Activated B cell treated with CpG ODN at 0.5 μM for 24 hours (primary cell): ENCODE results near the gene KCNJ8. TPM values are rescaled to one million over a fixed set of nuclear protein-coding genes. Genes with fewer than 3 reads are reported as not detected.

Experiments
- ATAC-seq: fragments of 200-7000 bp; cut with Tn5 transposase; one replicate; pipeline ENCODE4 v1.10.0; 2021; ENCODE audit warnings: low read depth, mild to moderate bottlenecking, moderate library complexity
- CTCF ChIA-PET: fragments of 350-600 bp; sonication (Branson Sonifier 250); formaldehyde crosslinking; loops from one replicate; lab custom pipeline; 2021; ENCODE audit warnings: antibody characterized with exemption; lab: Charles Lee
- POLR2A ChIA-PET: fragments of 350-600 bp; sonication (Branson Sonifier 250); formaldehyde crosslinking; loops from one replicate; lab custom pipeline; 2021; ENCODE audit warnings: antibody characterized with exemption; lab: Charles Lee
- DNase-seq: peaks from one replicate; pipeline ENCODE4 v3.0.0; 2022
- H3K27ac Mint-ChIP-seq: one replicate; pipeline ENCODE4 v1.8.0; 2020; ENCODE audit warnings: mixed read lengths
- H3K27me3 Mint-ChIP-seq: one replicate; pipeline ENCODE4 v1.8.0; 2021; ENCODE audit warnings: mixed read lengths
- H3K36me3 Mint-ChIP-seq: one replicate; pipeline ENCODE4 v1.8.0; 2021; ENCODE audit warnings: low read depth, mixed read lengths
- H3K4me1 Mint-ChIP-seq: one replicate; pipeline ENCODE4 v1.8.0; 2021; ENCODE audit warnings: mixed read lengths
- H3K4me3 Mint-ChIP-seq: one replicate; pipeline ENCODE4 v1.8.0; 2020; ENCODE audit warnings: mild to moderate bottlenecking, mixed read lengths
- H3K9me3 Mint-ChIP-seq: one replicate; pipeline ENCODE4 v1.8.0; 2020; ENCODE audit warnings: mixed read lengths
- intact Hi-C: fragments of 100-400 bp; cut with micrococcal nuclease; formaldehyde crosslinking; loops from one replicate; pipeline ENCODE4 v1.15.1; 2024
- total RNA-seq: library from RNA; stranded (reverse); gene quantifications from 2 replicates; pipeline ENCODE4 v1.2.3, GENCODE V29; 2022
- TF ChIP-seq, protein P1 (sequence below): fragments of 200-600 bp; IDR thresholded peaks from one replicate; pipeline ENCODE4 v1.8.0; 2022; ENCODE audit warnings: antibody characterized with exemption, mild to moderate bottlenecking

Gene KCNJ8
- total RNA-seq, 1 donor from 2014 or later, result not detected

DNA sequence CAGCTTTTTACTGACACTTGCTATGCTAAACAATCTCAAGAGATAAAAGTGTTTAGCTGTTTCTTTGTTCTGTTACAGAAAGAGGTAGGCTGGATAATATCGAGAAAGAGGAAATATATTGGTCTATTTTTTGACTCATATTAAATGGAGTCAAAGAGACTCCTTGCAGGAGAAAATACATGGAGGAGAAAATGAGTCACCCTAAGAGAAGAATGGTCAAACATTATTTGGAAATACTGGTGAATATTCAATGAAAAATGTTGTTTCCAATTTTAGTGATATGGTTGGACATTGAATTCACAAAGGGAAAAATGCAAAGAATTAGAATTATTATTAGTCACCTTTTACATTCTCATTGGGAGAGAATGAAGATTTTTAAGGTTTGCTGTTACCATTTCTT, 3.2 kb downstream of the KCNJ8 start:
- Mint-ChIP-seq H3K27me3 (peaks cover 29% of the 10 kb centered on the region), H3K4me3 (no peak overlapping the region), H3K9me3 (no peaks in the 10 kb centered on the region), H3K36me3 (no peaks in the 10 kb centered on the region), H3K27ac (no peak overlapping the region), H3K4me1 (peaks cover 5% of the 10 kb centered on the region)
- CTCF ChIA-PET, result no interaction called here
- intact Hi-C loops, result no loop called here
- DNase-seq (no peak), ATAC-seq (no peak)
- TF ChIP-seq, protein P1, sequence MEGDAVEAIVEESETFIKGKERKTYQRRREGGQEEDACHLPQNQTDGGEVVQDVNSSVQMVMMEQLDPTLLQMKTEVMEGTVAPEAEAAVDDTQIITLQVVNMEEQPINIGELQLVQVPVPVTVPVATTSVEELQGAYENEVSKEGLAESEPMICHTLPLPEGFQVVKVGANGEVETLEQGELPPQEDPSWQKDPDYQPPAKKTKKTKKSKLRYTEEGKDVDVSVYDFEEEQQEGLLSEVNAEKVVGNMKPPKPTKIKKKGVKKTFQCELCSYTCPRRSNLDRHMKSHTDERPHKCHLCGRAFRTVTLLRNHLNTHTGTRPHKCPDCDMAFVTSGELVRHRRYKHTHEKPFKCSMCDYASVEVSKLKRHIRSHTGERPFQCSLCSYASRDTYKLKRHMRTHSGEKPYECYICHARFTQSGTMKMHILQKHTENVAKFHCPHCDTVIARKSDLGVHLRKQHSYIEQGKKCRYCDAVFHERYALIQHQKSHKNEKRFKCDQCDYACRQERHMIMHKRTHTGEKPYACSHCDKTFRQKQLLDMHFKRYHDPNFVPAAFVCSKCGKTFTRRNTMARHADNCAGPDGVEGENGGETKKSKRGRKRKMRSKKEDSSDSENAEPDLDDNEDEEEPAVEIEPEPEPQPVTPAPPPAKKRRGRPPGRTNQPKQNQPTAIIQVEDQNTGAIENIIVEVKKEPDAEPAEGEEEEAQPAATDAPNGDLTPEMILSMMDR, result no peak
- POLR2A ChIA-PET, result no interaction called here

DNA sequence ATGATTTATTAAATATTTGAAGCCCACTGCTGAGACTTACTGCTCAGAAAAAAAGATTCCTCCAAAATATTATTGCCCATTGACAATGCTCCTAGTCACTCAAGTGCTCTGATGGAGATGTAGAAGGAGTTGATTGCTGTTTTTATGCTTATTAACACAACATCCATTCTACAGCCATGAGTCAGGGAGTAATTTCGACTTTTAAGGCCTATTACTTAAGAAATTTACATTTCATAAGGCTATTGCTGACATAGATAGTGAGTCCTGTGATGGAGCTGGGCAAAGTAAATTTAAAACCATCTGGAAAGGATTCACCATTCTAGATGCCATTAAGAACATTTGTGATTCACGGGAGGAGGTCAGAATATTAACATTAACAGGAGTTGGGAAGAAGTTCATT, 5.2 kb downstream of the KCNJ8 start:
- ATAC-seq (no peak), DNase-seq (no peak)
- no peaks in the 10 kb centered on the region for H3K9me3 Mint-ChIP-seq
- TF ChIP-seq, protein P1, result no peak
- H3K27ac Mint-ChIP-seq, result no peak overlapping the region
- peaks cover 2% of the 10 kb centered on the region for H3K4me1 Mint-ChIP-seq
- POLR2A ChIA-PET, result no interaction called here
- no peaks in the 10 kb centered on the region for H3K36me3 Mint-ChIP-seq
- H3K27me3 Mint-ChIP-seq, result peaks cover 16% of the 10 kb centered on the region
- no peak overlapping the region for H3K4me3 Mint-ChIP-seq
- intact Hi-C loops, result no loop called here
- CTCF ChIA-PET, result no interaction called here

DNA sequence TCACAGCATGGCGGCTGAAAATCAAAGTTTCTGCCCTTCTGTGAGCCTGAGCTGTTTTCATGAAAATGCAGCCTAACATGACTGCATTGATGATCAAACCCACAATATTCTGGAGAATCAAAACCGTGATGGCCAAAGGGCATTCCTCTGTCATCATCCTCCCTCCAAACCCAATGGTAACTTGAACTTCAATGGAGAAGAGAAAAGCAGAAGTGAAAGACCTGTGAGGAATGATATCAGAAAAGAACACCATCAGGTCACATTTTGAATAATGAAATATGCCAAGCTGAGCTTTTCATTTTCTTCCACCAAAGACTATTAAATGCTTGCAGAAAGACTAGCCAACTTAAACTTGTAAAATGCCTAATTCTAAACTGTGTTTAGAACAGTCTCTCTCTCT, 8.1 kb downstream of the KCNJ8 start:
- TF ChIP-seq, protein P1, result no peak
- Mint-ChIP-seq H3K27me3 (peaks cover 2% of the 10 kb centered on the region), H3K36me3 (no peaks in the 10 kb centered on the region), H3K27ac (no peak overlapping the region), H3K9me3 (no peaks in the 10 kb centered on the region), H3K4me3 (no peak overlapping the region), H3K4me1 (no peaks in the 10 kb centered on the region)
- ChIA-PET POLR2A (no interaction called here), CTCF (no interaction called here)
- DNase-seq, result no peak
- ATAC-seq, result no peak
- intact Hi-C loops, result no loop called here

DNA sequence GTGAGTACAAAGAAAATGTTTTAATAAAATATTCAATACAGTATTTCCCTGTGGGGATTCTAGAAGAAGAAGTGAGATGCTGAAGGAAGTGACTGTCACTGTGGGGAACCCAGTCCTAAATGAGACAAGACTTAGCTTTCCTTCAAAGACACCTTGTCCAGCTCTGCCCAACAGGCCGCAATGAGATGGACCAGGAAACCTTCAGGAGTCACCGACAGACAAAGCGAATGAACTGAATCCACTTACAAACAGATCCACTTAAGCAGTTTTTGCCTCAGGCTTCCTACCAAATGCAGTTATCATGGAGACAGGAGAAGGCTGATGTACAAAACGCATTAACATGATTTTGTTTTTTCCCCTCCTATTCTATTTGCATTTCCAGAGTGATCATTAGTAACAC, 9.6 kb downstream of the KCNJ8 start:
- DNase-seq, result no peak
- CTCF ChIA-PET, result no interaction called here
- Mint-ChIP-seq H3K27ac (no peak overlapping the region), H3K4me1 (no peaks in the 10 kb centered on the region), H3K9me3 (no peaks in the 10 kb centered on the region), H3K27me3 (no peaks in the 10 kb centered on the region), H3K4me3 (no peak overlapping the region), H3K36me3 (no peaks in the 10 kb centered on the region)
- POLR2A ChIA-PET, result no interaction called here
- ATAC-seq, result no peak
- intact Hi-C loops, result no loop called here
- TF ChIP-seq, protein P1, result no peak

- Mint-ChIP-seq H3K36me3 (no peaks in the 10 kb centered on the region), H3K4me1 (no peaks in the 10 kb centered on the region), H3K27me3 (no peaks in the 10 kb centered on the region), H3K27ac (no peak overlapping the region), H3K9me3 (peaks cover 2% of the 10 kb centered on the region), H3K4me3 (no peak overlapping the region)
- POLR2A ChIA-PET, result no interaction called here
- TF ChIP-seq, protein P1, result no peak
- DNase-seq (no peak), ATAC-seq (no peak)
- CTCF ChIA-PET, result no interaction called here
- intact Hi-C loops, result no loop called here
Observed at GRCh38 chr12:21764065-21764464, 10.4 kb downstream of the KCNJ8 start.
